Muscle of back (tissue), 11 donors: ENCODE data around the gene CCNJL. TPM values are rescaled to one million over a fixed set of nuclear protein-coding genes. Genes with fewer than 3 reads are reported as not detected.

ENCODE experiments used
- DNase-seq, 3 donors: peaks; one replicate each; pipeline versions ENCODE4 v3.0.0 to v3.0.0-alpha.2; 2013
- polyA plus RNA-seq, 10 donors: library from polyadenylated mRNA; unstranded; fragments of 120-200 nt; gene quantifications; one replicate each; pipeline ENCODE4 v1.2.1, GENCODE V29; 2013; ENCODE audit not compliant: insufficient read length in 10 of 10

The CCNJL gene
- polyA plus RNA-seq, 10 donors = 3.9 to 7.4 (median 5.4) TPM

DNA sequence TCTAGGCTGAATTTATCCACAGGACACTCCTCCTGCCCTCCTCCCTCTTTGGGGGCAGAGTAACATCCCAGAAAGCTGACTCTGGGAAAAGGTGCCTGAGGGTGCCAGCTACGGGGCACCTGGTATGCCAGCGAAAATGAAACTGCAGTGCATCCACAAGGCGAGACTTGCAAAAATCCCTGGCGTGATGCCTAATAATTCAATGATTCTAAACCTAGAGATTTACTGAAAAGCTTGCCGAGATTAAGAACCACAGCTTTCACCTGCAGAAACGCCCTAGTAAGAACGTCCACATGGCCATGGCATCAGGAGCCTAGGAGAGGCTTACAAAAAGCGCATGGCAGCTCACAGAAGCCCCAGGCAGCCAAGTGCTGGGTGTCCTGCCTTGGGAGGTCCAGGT, 20.9 kb downstream of the CCNJL start:
- no peak for DNase-seq

DNA sequence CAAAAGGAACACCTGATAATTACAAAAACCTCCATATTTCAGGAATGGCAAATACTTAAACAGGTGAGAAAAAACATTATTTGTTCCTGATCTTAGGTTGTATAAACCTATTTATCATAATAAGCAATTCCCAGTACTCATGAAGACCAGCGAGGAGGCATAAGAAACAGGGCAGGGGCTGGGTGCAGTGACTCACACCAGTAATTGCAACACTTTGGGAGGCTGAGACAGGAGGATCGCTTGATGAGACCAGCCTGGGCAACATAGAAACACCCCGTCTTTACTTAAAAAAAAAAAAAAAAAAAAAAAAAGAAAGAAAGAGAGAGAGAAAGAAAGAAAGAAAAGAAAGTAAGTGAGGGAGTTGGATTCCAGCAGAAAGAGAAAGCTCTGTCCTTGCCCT, 21.6 kb downstream of the CCNJL start:
- DNase-seq = no peak

GRCh38 chr5:160289721-160290120, 22.6 kb downstream of the CCNJL start:
- no peak for DNase-seq

DNA sequence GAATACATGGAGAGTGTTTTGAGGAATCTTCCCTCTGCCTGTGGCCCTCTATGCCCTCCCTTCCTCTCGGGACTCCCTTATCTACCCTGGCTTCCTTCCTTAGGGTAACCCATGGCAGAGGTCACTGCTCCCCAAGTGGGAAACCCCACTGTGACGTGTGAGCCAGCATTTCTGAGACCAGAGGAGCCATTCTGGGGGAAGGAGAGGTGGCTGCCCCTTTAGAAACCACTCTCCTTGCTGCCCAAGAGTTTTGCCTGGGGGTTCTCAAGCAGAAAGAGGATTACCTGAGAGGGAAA, 23.1 kb downstream of the CCNJL start:
- no peak for DNase-seq

- DNase-seq = peak in 2 of 3 donors; percentile 21 to 36
Measured at GRCh38 chr5:160287378-160288051, 24.8 kb downstream of the CCNJL start.

GRCh38 chr5:160286947-160287346, 25.4 kb downstream of the CCNJL start:
- DNase-seq = no peak

DNA sequence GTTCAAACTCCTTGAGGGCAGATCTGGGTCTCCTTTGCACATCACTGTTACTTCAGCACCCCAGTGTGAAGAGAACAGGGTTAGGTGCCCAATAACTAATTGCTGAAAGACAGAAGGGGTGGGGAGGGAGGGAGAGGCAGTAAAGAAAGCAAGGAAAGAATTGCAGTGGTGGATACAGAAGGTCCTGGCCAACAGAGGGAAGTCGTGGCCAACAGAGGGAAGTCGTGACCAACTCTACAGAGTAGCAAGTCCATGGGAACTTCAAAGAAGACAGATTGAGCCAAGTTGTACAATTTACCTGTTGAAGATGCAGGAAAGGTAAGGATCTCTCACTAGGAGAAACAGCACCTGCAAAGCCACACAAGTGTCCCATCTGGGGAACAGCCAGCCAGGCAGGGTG, 27.0 kb downstream of the CCNJL start:
- DNase-seq = no peak

DNA sequence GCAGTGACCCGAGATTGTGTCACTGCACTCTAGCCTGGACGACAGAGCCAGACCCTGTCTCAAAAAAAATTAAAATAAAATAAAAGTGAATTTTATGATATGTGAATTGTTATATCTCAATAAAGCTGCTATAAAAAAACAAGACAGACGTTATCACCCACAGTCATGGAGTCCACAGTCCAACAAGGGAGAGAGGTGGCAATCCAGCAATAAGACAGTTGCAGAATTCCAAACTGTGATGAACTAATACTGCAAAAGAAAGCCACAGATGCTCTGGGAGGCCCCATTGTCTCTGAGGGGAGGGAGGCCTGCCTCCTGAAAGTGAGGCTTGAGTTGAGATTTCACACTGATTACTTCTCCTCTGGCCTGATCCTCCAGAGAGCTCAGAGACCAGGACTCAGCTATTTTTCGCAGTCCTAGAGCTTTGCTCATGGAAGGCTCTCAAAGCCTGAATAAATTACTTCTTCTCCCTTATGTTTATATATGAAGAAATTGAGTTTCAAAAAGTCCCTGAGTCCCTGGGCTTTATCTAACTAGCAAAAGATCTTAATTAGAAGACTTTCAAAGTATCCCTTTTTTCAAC, 28.0 kb downstream of the CCNJL start:
- no peak for DNase-seq

- no peak for DNase-seq
Measured at GRCh38 chr5:160281275-160281674, 31.1 kb downstream of the CCNJL start.

DNA sequence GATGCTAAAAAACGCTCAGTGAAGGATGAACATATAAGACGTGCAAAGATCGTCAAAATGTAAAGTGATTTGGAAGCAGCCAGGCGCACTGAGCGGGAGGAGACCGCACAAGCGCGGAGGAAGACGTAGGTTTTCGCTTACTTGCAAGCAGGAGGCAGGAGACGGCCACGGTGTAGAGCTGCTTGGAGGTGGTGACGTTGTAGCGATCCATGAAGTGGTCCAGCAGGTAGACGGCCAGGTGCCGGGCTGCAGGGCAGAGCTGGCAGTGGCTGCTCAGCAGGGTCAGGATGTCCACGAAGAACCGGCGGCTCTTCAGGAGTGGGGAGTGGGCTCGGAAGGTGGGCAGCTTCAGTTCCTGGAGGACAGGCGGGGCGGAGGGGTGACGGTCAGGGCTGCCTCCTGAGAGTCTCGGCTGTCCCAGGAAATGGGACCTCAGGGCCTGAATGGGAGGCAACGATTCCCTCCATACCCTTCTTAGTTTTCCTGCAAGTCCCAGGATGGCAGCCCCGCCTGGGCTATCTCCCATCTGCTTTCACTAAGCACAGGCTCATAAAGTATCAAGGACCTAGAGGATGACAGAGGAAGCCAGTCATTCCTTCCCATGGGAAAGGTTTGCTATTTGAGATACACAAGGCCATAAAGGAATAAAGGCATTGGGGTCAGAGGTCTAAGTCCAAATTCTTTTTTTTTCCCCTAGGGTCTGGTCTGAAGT, 31.8 kb downstream of the CCNJL start:
- DNase-seq = no peak

GRCh38 chr5:160278343-160278742, 34.0 kb downstream of the CCNJL start:
- DNase-seq = no peak

- no peak for DNase-seq
Measured at GRCh38 chr5:160274483-160274931, 37.9 kb downstream of the CCNJL start.

- no peak for DNase-seq
Measured at GRCh38 chr5:160272889-160273288, 39.5 kb downstream of the CCNJL start.

DNA sequence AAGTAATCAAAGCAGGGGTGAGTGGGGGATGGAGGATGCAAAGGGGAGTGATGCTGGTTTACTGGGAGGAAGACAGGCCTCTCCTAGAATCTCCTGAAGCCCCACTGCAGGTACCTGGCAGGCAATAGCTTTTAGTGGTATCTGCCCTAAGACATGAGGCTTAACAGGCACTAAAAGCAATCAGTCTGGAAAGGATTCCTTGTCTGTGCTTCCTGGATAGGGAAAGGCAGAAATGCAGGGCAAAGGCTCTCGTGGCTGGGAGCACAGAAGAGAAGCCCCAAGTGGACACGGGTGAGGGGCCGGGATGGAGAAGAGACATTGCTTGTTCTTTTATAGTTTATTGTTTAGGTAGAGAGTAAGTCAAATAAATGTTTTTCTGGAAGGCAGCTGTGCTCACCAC, 40.1 kb downstream of the CCNJL start:
- no peak for DNase-seq

DNA sequence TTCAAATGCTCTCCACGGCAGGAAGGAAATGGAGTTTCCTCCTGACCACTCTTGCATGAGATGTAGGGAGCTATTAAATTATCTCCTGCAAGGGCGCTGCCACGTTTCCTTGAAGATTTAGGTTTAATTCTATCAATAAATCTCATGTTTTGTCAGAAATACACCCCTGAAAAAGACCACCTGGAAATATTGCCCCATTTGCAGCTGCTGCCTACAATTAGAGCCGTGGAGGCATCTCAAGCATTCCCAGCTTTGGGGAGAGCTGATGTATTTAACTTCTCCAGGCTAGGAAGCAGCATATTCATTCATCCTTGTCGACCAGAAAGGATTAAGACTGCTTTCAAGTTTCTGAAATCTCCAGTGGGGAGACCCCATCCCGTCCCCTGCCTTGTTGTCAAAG, 40.5 kb downstream of the CCNJL start:
- no peak for DNase-seq

- peak in 1 of 3 donors; percentile 62 for DNase-seq
Measured at GRCh38 chr5:160271396-160271795, 41.0 kb downstream of the CCNJL start.

GRCh38 chr5:160270704-160271103, 41.7 kb downstream of the CCNJL start:
- DNase-seq = no peak

GRCh38 chr5:160269017-160269416, 43.3 kb downstream of the CCNJL start:
- peak in 2 of 3 donors; percentile 46 to 52 for DNase-seq

GRCh38 chr5:160268121-160268520, 44.2 kb downstream of the CCNJL start:
- no peak for DNase-seq

DNA sequence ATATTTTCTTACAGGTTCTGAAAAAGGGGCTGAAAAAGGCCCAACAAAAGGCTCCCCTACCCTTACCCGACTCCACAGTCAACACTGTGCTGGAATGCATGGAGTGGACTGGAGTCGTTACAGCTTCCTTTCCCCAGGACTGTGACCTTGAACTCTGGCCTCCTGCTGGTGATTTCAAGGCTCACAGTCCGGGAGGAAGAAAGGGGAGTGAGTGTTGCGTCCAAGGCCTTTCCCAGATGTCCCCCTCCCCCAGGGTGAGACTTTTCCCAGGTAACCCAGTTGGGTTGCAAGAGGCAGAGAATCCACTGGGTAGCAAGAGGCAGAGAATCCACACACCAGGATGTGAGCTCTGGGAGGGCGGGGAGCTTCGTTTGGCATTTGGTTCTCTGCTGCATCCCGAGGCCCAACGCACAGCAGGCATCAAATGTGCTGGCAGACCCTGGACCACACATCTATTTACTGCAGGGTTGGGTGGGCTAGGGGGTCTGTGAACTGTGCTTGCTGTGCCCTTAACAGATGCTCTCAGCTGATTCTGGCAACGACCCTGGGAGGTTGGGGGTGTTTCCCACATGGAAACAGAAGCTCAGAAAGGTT, 45.5 kb downstream of the CCNJL start:
- DNase-seq = no peak

GRCh38 chr5:160266044-160266443, 46.3 kb downstream of the CCNJL start:
- no peak for DNase-seq

- no peak for DNase-seq
Measured at GRCh38 chr5:160263326-160263855, 49.0 kb downstream of the CCNJL start.
